ENCODE measurements around the gene ZHX3. TPM values are rescaled to one million over a fixed set of nuclear protein-coding genes. Genes with fewer than 3 reads are reported as not detected.

ZHX3 gene
- total and polyA plus RNA-seq, 2 of the 4 experiments (the other 2 are of a cell fraction): 25.0 to 28.0 TPM

GRCh38 chr20:41214202-41214601 lies 103.3 kb downstream of the ZHX3 start:
- ChIA-PET CTCF (no interaction called here), POLR2A (ENCODE audit: unreplicated experiment) (no interaction called here)
- intact Hi-C loops (cut with micrococcal nuclease): no loop called here
- in situ Hi-C loops (cut with MboI; ENCODE audit: low sequenced_read_pairs): no loop called here
- H4K91ac ChIP-seq (ENCODE audit: insufficient read depth, low read depth, low read length): no peak overlapping the region
- H3K9me1 ChIP-seq (ENCODE audit: insufficient read depth, low read length): no peaks in the 10 kb centered on the region; the same call in 1 of the 2 replicates
- dilution Hi-C loops (cut with HindIII; ENCODE audit: low sequenced_read_pairs, unreplicated experiment): no loop called here
- TF ChIP-seq CHD1 (IDR thresholded peaks at IDR 0.05; ENCODE audit: low read depth, low read length): no peak
- no peak for TF ChIP-seq RAD21 (IDR thresholded peaks at IDR 0.05; ENCODE audit: low read length)
- no peak for TF ChIP-seq BHLHE40 (IDR thresholded peaks at IDR 0.05; ENCODE audit: low read depth, low read length)
- TF ChIP-seq CEBPB (IDR thresholded peaks at IDR 0.05; ENCODE audit: low read depth, low read length): no peak
- TF ChIP-seq CTCF (conservative IDR thresholded peaks at IDR 0.05; ENCODE audit: low read depth, low read length): no peak
- no peak for TF ChIP-seq MXI1 (IDR thresholded peaks at IDR 0.05; ENCODE audit: borderline replicate concordance, low read depth, low read length)
- no peak for TF ChIP-seq MAFK (IDR thresholded peaks at IDR 0.05; ENCODE audit: low read depth, low read length)
- TF ChIP-seq RFX5 (IDR thresholded peaks at IDR 0.05; ENCODE audit: low read depth, low read length): no peak
- TF ChIP-seq POLR2A (IDR thresholded peaks at IDR 0.05; ENCODE audit: low read depth, low read length): no peak
- no peak for TF ChIP-seq NFE2L2 (IDR thresholded peaks at IDR 0.05; ENCODE audit: low read depth, low read length)
- no peak for TF ChIP-seq ELK1 (IDR thresholded peaks at IDR 0.05; ENCODE audit: borderline replicate concordance, low read depth, low read length)
- no peak for TF ChIP-seq RCOR1 (IDR thresholded peaks at IDR 0.05; ENCODE audit: insufficient replicate concordance, low read length)
- H4K8ac ChIP-seq (ENCODE audit: low read depth in 2 of 2, low read length in 2 of 2): no peak overlapping the region
- no peak overlapping the region for H3K4me2 ChIP-seq (ENCODE audit: low read depth, low read length)
- H3K23ac ChIP-seq (ENCODE audit: low read depth, low read length): no peak overlapping the region
- no TSS peak for BruUV-seq (replicated peaks)
- no peak overlapping the region for H2AK9ac ChIP-seq (replicated peaks; ENCODE audit: low read depth, low read length, poor library complexity)
- peaks cover 13% of the 10 kb centered on the region; the same call in 1 of the 2 replicates for H4K20me1 ChIP-seq (ENCODE audit: insufficient read depth, low read length)
- H3K18ac ChIP-seq (ENCODE audit: low read depth, low read length): no peak overlapping the region
- peaks cover 7 to 46% of the 10 kb centered on the region in 2 experiments; a peak in 3 of 4 replicates for H3K79me1 ChIP-seq (ENCODE audit: low read depth in 1 of 2, low read length in 2 of 2)
- no peak overlapping the region for H3K27ac ChIP-seq (ENCODE audit: insufficient read depth, low read length)
- no CpG with 5 or more reads among the region's 3 CpGs for WGBS, 2 experiments (ENCODE audit: extremely low coverage in 2 of 2, insufficient read length in 1 of 2)
- no peak overlapping the region for H2AK5ac ChIP-seq (ENCODE audit: low read depth, low read length)
- H2BK5ac ChIP-seq (ENCODE audit: low read depth, low read length, poor library complexity, severe bottlenecking): no peak overlapping the region
- H2AFZ ChIP-seq (replicated peaks; ENCODE audit: low read length, poor library complexity): no peak overlapping the region
- no peak overlapping the region for H2BK20ac ChIP-seq (ENCODE audit: low read depth, low read length)
- H2BK120ac ChIP-seq (ENCODE audit: low read depth, low read length): no peak overlapping the region
- H3K27me3 ChIP-seq (ENCODE audit: control insufficient read depth, insufficient read depth, low read length): no peaks in the 10 kb centered on the region
- no peak overlapping the region for H4K5ac ChIP-seq (ENCODE audit: low read depth, low read length)
- no peak for ATAC-seq (ENCODE audit: low read depth)
- DNase-seq: no peak
- peaks cover 5% of the 10 kb centered on the region for H3K4me1 ChIP-seq (ENCODE audit: control insufficient read depth, insufficient read depth, low read length)
- H3K14ac ChIP-seq (replicated peaks; ENCODE audit: low read depth, low read length): no peak overlapping the region
- H3K56ac ChIP-seq (ENCODE audit: extremely low read depth, insufficient read depth, low read length): no peak overlapping the region
- no peak overlapping the region for H3K4ac ChIP-seq (ENCODE audit: low read depth, low read length)
- H3K36me3 ChIP-seq (ENCODE audit: control insufficient read depth, insufficient read depth, low read length): no peaks in the 10 kb centered on the region
- no peak overlapping the region for H2BK15ac ChIP-seq (ENCODE audit: low read depth, low read length)
- H3K4me3 ChIP-seq (ENCODE audit: insufficient read depth, low read depth, low read length): no peak overlapping the region
- no peak overlapping the region for H3K9ac ChIP-seq (ENCODE audit: low read depth, low read length)
- no peaks in the 10 kb centered on the region for H3K9me3 ChIP-seq (ENCODE audit: control insufficient read depth, insufficient read depth, low read length)
